ENCODE measurements around the gene ZBTB7A. TPM values are rescaled to one million over a fixed set of nuclear protein-coding genes. Genes with fewer than 3 reads are reported as not detected.
A peak's percentile ranks its signal among the peaks of the same experiment; 100 is the strongest.

Gene ZBTB7A
- 100 to 1,000 TPM; 110 to 123 TPM for total RNA-seq

- Histone ChIP-seq H3K9me3 (no peaks in the 10 kb centered on the region), H3K9ac (ENCODE audit: low read depth in 2 of 2, low read length in 2 of 2) (peak within 1 kb of the TSS; percentile 93 to 95), H3K4me1 (peaks cover 17% of the 10 kb centered on the region), H3K27me3 (no peaks in the 10 kb centered on the region), H3K36me3 (no peaks in the 10 kb centered on the region), H3K4me3 (peak within 1 kb of the TSS; percentile 81), H3K27ac (peak within 1 kb of the TSS; percentile 96)
- no peak for TF ChIP-seq CTCF (IDR thresholded peaks at IDR 0.05)
- peak; percentile 88 for DNase-seq
- intact Hi-C loops (cut with DNase I), result no loop called here
These were observed at the start of gene ZBTB7A for GRCh38 chr19:4066682-4067395. TSS of gene ZBTB7A (minus strand) at chr19:4066899. CDS start at chr19:4055232, 11,667 bp downstream.

DNA sequence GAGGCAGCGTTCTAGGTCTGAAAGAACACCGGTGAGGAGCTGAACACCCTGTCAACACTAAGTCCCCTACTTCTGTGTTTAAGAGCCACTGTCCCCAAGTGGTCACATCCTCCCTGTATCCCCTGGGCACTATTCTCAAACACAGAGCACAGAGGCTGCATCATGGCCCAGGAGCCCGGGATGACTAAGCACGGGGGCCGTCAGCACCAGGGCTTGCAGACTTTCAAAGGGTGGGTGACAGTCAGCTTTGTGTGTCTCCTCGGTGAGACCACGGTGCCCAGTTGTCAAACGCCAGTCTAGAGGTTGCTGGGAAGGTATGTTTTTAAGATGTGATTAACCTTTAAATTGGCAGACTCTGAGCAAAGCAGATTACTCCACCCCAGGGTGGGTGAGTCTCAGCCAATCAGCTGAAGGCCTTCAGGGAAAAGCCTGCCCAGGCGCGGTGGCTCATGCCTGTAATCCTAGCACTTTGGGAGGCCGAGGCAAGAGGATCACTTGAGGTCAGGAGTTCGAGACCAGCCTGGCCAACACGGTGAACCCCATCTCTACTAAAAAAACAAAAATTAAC, 49.2 kb upstream of the ZBTB7A start:
- Histone ChIP-seq H3K27me3 (no peaks in the 10 kb centered on the region), H3K9ac (ENCODE audit: low read depth in 2 of 2, low read length in 2 of 2) (no peak overlapping the region), H3K36me3 (no peaks in the 10 kb centered on the region), H3K4me1 (no peaks in the 10 kb centered on the region), H3K9me3 (no peaks in the 10 kb centered on the region), H3K27ac (no peak overlapping the region), H3K4me3 (no peak overlapping the region)
- intact Hi-C loops (cut with DNase I), result no loop called here
- no peak for DNase-seq
- no peak for TF ChIP-seq CTCF (IDR thresholded peaks at IDR 0.05)

DNA sequence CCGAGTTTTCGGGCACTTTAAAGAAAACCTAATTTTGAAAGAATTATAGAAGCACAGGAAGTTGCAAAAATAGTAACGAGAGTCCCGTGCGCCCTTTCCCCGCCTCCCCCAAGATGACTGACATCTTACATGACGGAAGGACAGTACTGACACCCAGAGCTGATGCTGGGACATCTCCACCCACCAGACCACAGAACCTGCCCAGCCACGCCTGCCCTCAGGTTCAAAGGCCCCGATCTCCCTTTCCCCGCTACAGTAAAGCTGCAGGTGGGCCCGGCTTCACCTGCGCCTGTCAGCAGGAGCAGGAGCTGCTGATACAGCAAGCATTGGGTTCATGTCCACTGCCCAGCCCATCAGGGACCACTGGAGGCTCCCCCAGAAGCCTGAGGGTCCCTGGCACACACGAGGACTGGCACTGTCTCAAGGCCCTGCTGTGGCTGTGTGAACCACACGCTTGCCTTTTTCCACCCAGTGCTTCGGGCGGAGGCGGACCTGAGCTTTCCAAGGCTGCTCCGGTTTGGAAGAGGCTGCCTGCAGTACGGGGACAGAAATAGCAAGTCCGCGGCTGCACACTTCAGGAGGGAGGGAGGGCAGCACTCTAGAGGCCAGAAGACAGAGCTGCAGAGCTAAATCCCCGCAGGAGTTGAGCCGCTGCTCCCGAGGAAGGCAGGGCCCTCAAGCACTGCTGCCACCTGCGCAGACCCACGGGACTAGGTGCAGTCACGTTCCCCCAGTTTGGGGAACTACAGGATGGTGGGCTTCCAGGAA, 48.5 kb upstream of the ZBTB7A start:
- Histone ChIP-seq H3K27me3 (no peaks in the 10 kb centered on the region), H3K36me3 (no peaks in the 10 kb centered on the region), H3K4me1 (no peaks in the 10 kb centered on the region), H3K4me3 (no peak overlapping the region), H3K9ac (ENCODE audit: low read depth in 2 of 2, low read length in 2 of 2) (peak overlapping the region in 1 of 2 donors; percentile 61), H3K27ac (no peak overlapping the region), H3K9me3 (no peaks in the 10 kb centered on the region)
- intact Hi-C loops (cut with DNase I), result no loop called here
- no peak for DNase-seq
- TF ChIP-seq CTCF (IDR thresholded peaks at IDR 0.05), result no peak

- Histone ChIP-seq H3K27ac (no peak overlapping the region), H3K9ac (ENCODE audit: low read depth in 2 of 2, low read length in 2 of 2) (no peak overlapping the region), H3K4me1 (no peaks in the 10 kb centered on the region), H3K4me3 (no peak overlapping the region), H3K9me3 (no peaks in the 10 kb centered on the region), H3K27me3 (no peaks in the 10 kb centered on the region), H3K36me3 (no peaks in the 10 kb centered on the region)
- no peak for TF ChIP-seq CTCF (IDR thresholded peaks at IDR 0.05)
- intact Hi-C loops (cut with DNase I), result no loop called here
- no peak for DNase-seq
These were observed 47.5 kb upstream of the ZBTB7A start for GRCh38 chr19:4114181-4114580.

DNA sequence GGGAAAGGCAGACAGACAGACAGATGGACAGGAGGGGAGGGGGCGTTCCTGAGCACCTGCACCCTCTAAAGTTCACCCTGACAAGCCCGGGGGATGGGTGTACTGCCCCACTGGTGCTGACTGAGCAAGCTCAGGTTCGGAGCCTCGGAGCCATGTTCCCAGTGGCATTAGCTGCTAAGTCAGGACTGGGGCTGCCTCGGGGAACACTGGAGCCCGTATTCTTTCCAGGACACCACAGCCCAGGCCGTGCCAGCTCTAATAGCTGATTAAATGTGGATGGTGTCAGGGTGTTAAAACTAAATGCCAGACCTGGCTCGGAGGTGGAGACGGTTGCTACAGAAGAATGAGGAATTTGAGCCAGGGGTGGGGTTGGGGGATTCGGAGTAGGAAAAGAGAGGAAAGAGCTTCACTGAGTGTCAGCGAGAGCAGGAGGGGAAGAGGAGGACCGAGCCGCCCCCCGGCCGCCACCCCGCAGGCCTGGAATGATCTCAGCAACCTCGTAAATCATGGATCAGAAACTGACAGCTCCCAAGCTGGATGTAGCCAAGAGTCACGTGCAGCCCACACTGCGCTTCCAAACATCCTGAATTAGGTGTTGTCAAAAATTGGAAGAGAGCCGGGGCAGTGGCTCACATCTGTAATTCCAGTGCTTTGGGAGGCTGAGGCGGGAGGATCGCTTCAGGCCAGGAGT, 46.8 kb upstream of the ZBTB7A start:
- intact Hi-C loops (cut with DNase I), result no loop called here
- H3K9ac ChIP-seq (ENCODE audit: low read depth in 2 of 2, low read length in 2 of 2), result no peak overlapping the region
- DNase-seq, result no peak
- H3K27ac ChIP-seq, result no peak overlapping the region
- no peaks in the 10 kb centered on the region for H3K36me3 ChIP-seq
- H3K4me1 ChIP-seq, result no peaks in the 10 kb centered on the region
- no peaks in the 10 kb centered on the region for H3K9me3 ChIP-seq
- H3K27me3 ChIP-seq, result no peaks in the 10 kb centered on the region
- no peak overlapping the region for H3K4me3 ChIP-seq
- TF ChIP-seq CTCF (IDR thresholded peaks at IDR 0.05), result no peak
